D721Med (cell line): ENCODE data around the gene PROM2.
A peak's percentile ranks its signal among the peaks of the same experiment; 100 is the strongest.

Experiments used
- DNase-seq: peaks from one replicate; pipeline ENCODE4 v3.0.0; 2011; ENCODE audit warnings: low spot score; ENCODE audit not compliant: insufficient read length
- FAIRE-seq: peaks from 2 replicates; lab custom pipeline; 2011; peaks lifted over from hg19 to GRCh38; lab: Jason Lieb, UNC
- CTCF ChIP-seq: IDR thresholded peaks from 2 replicates; pipeline ENCODE4 v1.5.1; 2012; ENCODE audit warnings: mild to moderate bottlenecking, control low read depth; ENCODE audit not compliant: insufficient read depth; ENCODE audit errors: missing control alignments

Gene PROM2

DNA sequence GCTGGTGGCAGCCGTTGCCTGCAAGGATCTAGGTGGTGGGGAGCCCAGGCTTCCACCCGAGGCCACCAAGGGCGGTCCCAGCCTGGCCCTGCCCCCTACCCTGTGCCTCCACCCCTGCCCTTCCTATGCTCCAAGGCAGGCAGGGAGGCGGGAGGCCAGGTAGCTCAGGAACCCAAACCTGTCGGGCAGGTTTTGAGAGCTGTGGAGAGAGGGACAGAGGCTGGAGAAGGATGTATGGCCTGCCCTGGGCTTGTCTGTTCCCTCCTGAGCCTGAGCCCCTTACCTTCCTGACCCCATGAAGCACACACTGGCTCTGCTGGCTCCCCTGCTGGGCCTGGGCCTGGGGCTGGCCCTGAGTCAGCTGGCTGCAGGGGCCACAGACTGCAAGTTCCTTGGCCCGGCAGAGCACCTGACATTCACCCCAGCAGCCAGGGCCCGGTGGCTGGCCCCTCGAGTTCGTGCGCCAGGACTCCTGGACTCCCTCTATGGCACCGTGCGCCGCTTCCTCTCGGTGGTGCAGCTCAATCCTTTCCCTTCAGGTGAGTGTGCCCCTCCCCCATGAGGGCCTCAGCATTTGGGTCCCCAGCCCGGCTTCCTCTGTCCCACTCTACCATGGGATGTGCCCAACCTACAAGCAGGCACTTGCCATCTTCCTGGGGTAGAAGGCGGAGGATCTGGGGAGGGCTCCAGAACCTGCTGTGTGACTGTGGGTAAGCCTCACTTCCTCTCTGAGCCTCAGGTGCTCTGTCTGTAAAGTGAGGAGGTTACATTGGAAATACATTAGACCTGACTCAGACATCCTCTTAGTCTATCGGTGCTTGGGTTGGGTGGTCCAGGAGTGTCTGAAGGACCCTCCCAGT is at the start of gene PROM2:
PROM2 (plus strand) TSS at position 159 of the 860 bp plus-strand sequence; CDS start at position 296, 137 bp downstream.
- FAIRE-seq (no peak), DNase-seq (no peak)
- no peak for TF ChIP-seq CTCF

DNA sequence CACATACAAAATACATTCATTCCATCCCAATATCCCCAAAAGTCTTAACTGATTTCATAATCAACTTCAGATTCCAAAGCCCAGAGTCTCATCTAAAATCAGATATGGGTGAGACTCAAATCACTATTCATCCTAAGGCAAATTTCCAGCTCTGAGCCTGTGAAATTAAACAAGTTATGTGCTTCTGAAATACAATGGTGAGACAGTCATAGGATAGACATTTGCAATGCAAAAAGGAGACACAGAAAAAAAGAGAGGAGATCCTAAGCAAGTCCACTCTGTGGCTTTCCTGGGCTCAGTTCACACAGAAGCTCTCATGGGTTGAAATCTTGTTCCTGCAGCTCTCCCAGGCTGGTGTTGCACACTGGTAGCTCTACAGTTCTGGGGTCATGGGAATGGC is 48.6 kb upstream of the PROM2 start:
- no peak for DNase-seq
- TF ChIP-seq CTCF = no peak
- FAIRE-seq = no peak

DNA sequence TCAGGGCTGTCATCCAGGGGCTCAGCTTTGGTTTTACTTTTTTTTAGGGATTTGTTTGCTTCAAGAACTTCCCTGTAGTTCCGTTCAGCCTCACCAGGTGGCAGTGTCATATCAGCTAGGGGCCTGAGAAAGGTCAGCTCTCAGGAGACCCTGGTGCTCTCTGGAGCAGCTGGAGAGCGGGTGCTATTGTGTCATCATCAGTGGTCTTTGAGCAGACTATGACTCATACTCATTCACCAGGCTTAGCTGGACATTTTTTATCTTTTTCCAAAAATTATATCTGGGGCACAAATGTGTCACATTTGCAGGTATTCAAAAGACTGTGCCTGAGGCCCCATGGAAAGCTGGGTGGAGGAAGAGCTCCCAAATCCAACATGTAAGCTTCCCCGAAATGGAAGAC is 42.5 kb upstream of the PROM2 start:
- no peak for FAIRE-seq
- peak; percentile 69 for TF ChIP-seq CTCF
- DNase-seq = peak; percentile 57

GRCh38 chr2:95232232-95232631 is 42.0 kb upstream of the PROM2 start:
- DNase-seq (no peak), FAIRE-seq (no peak)
- no peak for TF ChIP-seq CTCF

DNA sequence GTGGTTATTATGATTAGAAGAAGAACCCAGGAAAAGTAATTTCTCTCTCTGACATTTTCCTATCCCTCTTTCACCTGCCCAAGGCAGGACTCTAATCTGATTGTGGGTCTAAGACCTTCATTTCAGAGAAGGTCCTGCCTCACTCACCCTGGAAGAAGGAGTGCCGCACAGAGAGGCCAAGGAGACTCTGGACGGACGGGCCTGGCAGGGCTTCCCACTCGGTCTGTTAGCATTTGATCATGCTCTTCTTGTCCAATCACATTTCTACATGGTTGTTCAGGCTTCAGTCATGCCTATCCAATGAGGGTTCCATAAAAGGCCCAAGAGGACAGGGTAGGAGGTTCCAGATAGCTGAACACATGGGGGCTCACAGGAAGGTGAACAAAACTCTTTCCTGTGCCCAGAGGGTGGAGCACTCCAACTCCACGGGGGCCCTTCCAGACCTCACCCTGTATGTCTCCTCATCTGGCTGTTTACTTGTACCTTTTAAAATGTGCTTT is 39.9 kb upstream of the PROM2 start:
- no peak for DNase-seq
- no peak for TF ChIP-seq CTCF
- FAIRE-seq = no peak

DNA sequence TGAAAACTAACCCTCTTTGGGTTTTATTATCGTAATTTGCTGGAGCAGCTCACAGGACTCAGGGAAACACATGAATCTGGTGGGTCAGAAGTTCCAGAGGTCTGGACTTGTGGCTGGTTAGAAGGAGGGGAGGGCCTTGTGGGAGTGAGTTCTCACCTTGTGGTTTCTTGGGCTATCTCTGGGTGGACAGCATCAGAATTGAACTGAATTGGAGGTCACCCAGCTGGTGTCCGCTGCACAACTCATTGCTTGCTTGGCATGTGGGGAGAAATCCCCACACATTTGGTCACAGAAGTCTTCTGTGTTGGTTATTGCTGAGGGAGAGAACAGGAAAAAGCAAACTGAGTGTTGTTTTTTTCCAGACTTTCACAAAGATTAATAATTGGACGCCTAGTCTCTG is 39.4 kb upstream of the PROM2 start:
- no peak for TF ChIP-seq CTCF
- no peak for FAIRE-seq
- DNase-seq = no peak

DNA sequence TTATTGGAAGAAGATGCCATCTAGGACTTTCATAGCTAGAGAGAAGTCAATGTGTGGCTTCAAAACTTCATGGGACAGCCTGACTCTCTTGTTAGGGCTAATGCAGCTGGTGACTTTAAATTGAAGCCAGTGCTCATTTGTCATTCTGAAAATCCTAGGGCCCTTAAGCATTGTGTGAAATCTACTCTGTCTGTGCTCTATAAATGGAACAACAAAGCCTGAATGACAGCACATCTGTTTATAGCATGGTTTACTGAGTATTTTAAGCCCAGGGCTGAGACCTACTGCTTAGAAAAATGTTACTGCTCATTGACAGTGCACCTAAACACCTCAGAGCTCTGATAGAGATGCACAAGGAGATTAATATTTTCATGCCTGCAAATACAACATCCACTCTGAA is 36.1 kb upstream of the PROM2 start:
- DNase-seq (no peak), FAIRE-seq (no peak)
- no peak for TF ChIP-seq CTCF
